IMR-90 (cell line): ENCODE results near the gene PKIG. TPM values are rescaled to one million over a fixed set of nuclear protein-coding genes. Genes with fewer than 3 reads are reported as not detected.

Source experiments
- ATAC-seq: fragments of 200-7000 bp; cut with Tn5 transposase; 2 replicates; pipeline ENCODE4 v1.9.1; 2020; ENCODE audit warnings: low read depth, mild to moderate bottlenecking, moderate library complexity
- BruUV-seq: library from RNA; stranded (reverse); fragments of 400-500 nt; replicated peaks from 2 replicates; lab custom pipeline; 2021; lab: Mats Ljungman, UMichigan
- CTCF ChIA-PET: fragments of 300-600 bp; formaldehyde crosslinking; extraction: SDS; loops from one replicate; lab custom pipeline; 2021; ENCODE audit warnings: antibody characterized with exemption; lab: Yijun Ruan, JAX
- POLR2A ChIA-PET: fragments of 300-600 bp; sonication (Branson Sonifier 250); formaldehyde crosslinking; loops from one replicate; lab custom pipeline; 2022; ENCODE audit warnings: antibody characterized with exemption; ENCODE audit not compliant: unreplicated experiment; lab: Charles Lee
- DNase-seq: peaks from one replicate; pipeline ENCODE4 v3.0.0; 2013
- H2AFZ ChIP-seq: replicated peaks from 2 replicates; pipeline ENCODE3; 2013; ENCODE audit warnings: low read length, mild to moderate bottlenecking; ENCODE audit not compliant: poor library complexity
- H2AK5ac ChIP-seq: 2 replicates; pipeline ENCODE4 v1.6.1; 2013; ENCODE audit warnings: low read depth, low read length, inconsistent platforms
- H2AK9ac ChIP-seq: replicated peaks from 2 replicates; pipeline ENCODE3; 2013; ENCODE audit warnings: mild to moderate bottlenecking, low read depth, low read length, moderate library complexity; ENCODE audit not compliant: poor library complexity
- H2BK120ac ChIP-seq: 2 replicates; pipeline ENCODE4 v1.6.1; 2013; ENCODE audit warnings: low read depth, low read length, inconsistent platforms
- H2BK15ac ChIP-seq: 3 replicates; pipeline ENCODE4 v1.6.1; 2013; ENCODE audit warnings: low read depth, low read length, inconsistent platforms
- H2BK20ac ChIP-seq: 2 replicates; pipeline ENCODE4 v1.6.1; 2013; ENCODE audit warnings: low read depth, mild to moderate bottlenecking, inconsistent platforms, low read length, moderate library complexity
- H2BK5ac ChIP-seq: 2 replicates; pipeline ENCODE4 v1.6.1; 2013; ENCODE audit warnings: mild to moderate bottlenecking, low read depth, low read length, inconsistent platforms; ENCODE audit not compliant: poor library complexity, severe bottlenecking
- H3K14ac ChIP-seq: replicated peaks from 2 replicates; pipeline ENCODE4 v1.6.1; 2013; ENCODE audit warnings: low read depth, low read length, inconsistent platforms
- H3K18ac ChIP-seq: 2 replicates; pipeline ENCODE4 v1.6.1; 2013; ENCODE audit warnings: low read depth, low read length, control low read depth
- H3K23ac ChIP-seq: 2 replicates; pipeline ENCODE4 v1.6.1; 2013; ENCODE audit warnings: low read depth, low read length, inconsistent platforms
- H3K27ac ChIP-seq: 2 replicates; pipeline ENCODE4 v1.5.1; 2013; ENCODE audit warnings: mild to moderate bottlenecking, control low read depth, low read length; ENCODE audit not compliant: insufficient read depth
- H3K27me3 ChIP-seq: 2 replicates; pipeline ENCODE4 v1.6.1; 2013; ENCODE audit warnings: low read length; ENCODE audit not compliant: control insufficient read depth, insufficient read depth
- H3K36me3 ChIP-seq: 2 replicates; pipeline ENCODE4 v1.6.1; 2013; ENCODE audit warnings: low read length, mixed read lengths; ENCODE audit not compliant: control insufficient read depth, insufficient read depth
- H3K4ac ChIP-seq: 2 replicates; pipeline ENCODE4 v1.6.1; 2013; ENCODE audit warnings: low read depth, low read length, inconsistent platforms
- H3K4me1 ChIP-seq: 2 replicates; pipeline ENCODE4 v1.6.1; 2013; ENCODE audit warnings: low read length, mixed read lengths; ENCODE audit not compliant: control insufficient read depth, insufficient read depth
- H3K4me2 ChIP-seq: 2 replicates; pipeline ENCODE4 v1.6.1; 2013; ENCODE audit warnings: low read depth, mild to moderate bottlenecking, control low read depth, low read length, moderate library complexity
- H3K4me3 ChIP-seq: 2 replicates; pipeline ENCODE4 v1.5.1; 2013; ENCODE audit warnings: low read depth, mild to moderate bottlenecking, control low read depth, low read length, moderate library complexity; ENCODE audit not compliant: insufficient read depth
- H3K56ac ChIP-seq: 2 replicates; pipeline ENCODE4 v1.6.1; 2013; ENCODE audit warnings: low read length, inconsistent platforms; ENCODE audit not compliant: insufficient read depth; ENCODE audit errors: extremely low read depth
- H3K79me1 ChIP-seq, 2 experiments: 2 replicates each; pipeline ENCODE4 v1.6.1; 2013; ENCODE audit warnings: low read length in 2 of 2, inconsistent platforms in 1 of 2, low read depth in 1 of 2
- H3K9ac ChIP-seq: 2 replicates; pipeline ENCODE4 v1.6.1; 2013; ENCODE audit warnings: low read depth, low read length, control low read depth
- H3K9me1 ChIP-seq: 2 replicates; pipeline ENCODE4 v1.6.1; 2013; ENCODE audit warnings: low read length, inconsistent platforms; ENCODE audit not compliant: insufficient read depth
- H3K9me3 ChIP-seq: 2 replicates; pipeline ENCODE4 v1.6.1; 2013; ENCODE audit warnings: low read length; ENCODE audit not compliant: control insufficient read depth, insufficient read depth
- H4K20me1 ChIP-seq: 2 replicates; pipeline ENCODE4 v1.6.1; 2013; ENCODE audit warnings: low read length, inconsistent platforms; ENCODE audit not compliant: insufficient read depth
- H4K5ac ChIP-seq: 2 replicates; pipeline ENCODE4 v1.6.1; 2013; ENCODE audit warnings: mild to moderate bottlenecking, low read depth, low read length, control low read depth
- H4K8ac ChIP-seq, 2 experiments: 2 replicates each; pipeline ENCODE4 v1.6.1; 2013; ENCODE audit warnings: low read depth in 2 of 2, low read length in 2 of 2, control low read depth in 1 of 2, inconsistent platforms in 1 of 2
- H4K91ac ChIP-seq: 2 replicates; pipeline ENCODE4 v1.6.1; 2013; ENCODE audit warnings: low read depth, low read length, inconsistent platforms; ENCODE audit not compliant: insufficient read depth
- BHLHE40 ChIP-seq: fragments of 150-350 bp; IDR thresholded peaks from 2 replicates; pipeline ENCODE4 v1.6.1; 2016; ENCODE audit warnings: mild to moderate bottlenecking, low read depth, low read length
- CEBPB ChIP-seq: IDR thresholded peaks from 2 replicates; pipeline ENCODE4 v1.6.1; 2012; ENCODE audit warnings: low read depth, low read length, improper control_type of control experiment
- CHD1 ChIP-seq: IDR thresholded peaks from 2 replicates; pipeline ENCODE4 v1.6.1; 2012; ENCODE audit warnings: low read depth, low read length, improper control_type of control experiment
- CTCF ChIP-seq: conservative IDR thresholded peaks from 2 replicates; pipeline ENCODE4 v1.5.1; 2012; ENCODE audit warnings: mild to moderate bottlenecking, low read depth, low read length, improper control_type of control experiment
- ELK1 ChIP-seq: fragments of 150-350 bp; IDR thresholded peaks from 2 replicates; pipeline ENCODE4 v1.6.1; 2016; ENCODE audit warnings: low read depth, mild to moderate bottlenecking, low read length, moderate library complexity, borderline replicate concordance
- FOS ChIP-seq: fragments of 150-350 bp; IDR thresholded peaks from 2 replicates; pipeline ENCODE4 v1.6.1; 2016; ENCODE audit warnings: low read depth, low read length
- MAFK ChIP-seq: IDR thresholded peaks from 2 replicates; pipeline ENCODE4 v1.6.1; 2012; ENCODE audit warnings: low read depth, low read length, improper control_type of control experiment
- MXI1 ChIP-seq: IDR thresholded peaks from 2 replicates; pipeline ENCODE4 v1.6.1; 2012; ENCODE audit warnings: low read depth, mild to moderate bottlenecking, low read length, moderate library complexity, borderline replicate concordance
- NFE2L2 ChIP-seq: fragments of 150-350 bp; IDR thresholded peaks from 2 replicates; pipeline ENCODE4 v1.6.1; 2016; ENCODE audit warnings: low read depth, mild to moderate bottlenecking, low read length
- POLR2A ChIP-seq: IDR thresholded peaks from 2 replicates; pipeline ENCODE4 v1.6.1; 2012; ENCODE audit warnings: mild to moderate bottlenecking, low read depth, low read length
- RAD21 ChIP-seq: IDR thresholded peaks from 2 replicates; pipeline ENCODE4 v1.6.1; 2012; ENCODE audit warnings: low read length, improper control_type of control experiment
- RCOR1 ChIP-seq: IDR thresholded peaks from 2 replicates; pipeline ENCODE4 v1.6.1; 2012; ENCODE audit warnings: mild to moderate bottlenecking, low read length, improper control_type of control experiment; ENCODE audit not compliant: insufficient replicate concordance
- RFX5 ChIP-seq: IDR thresholded peaks from 2 replicates; pipeline ENCODE4 v1.8.0; 2012; ENCODE audit warnings: low read depth, mild to moderate bottlenecking, low read length, moderate library complexity
- USF2 ChIP-seq: fragments of 150-350 bp; IDR thresholded peaks from 2 replicates; pipeline ENCODE4 v1.6.1; 2017; ENCODE audit warnings: mild to moderate bottlenecking, antibody characterized with exemption, low read length, low read depth
- WGBS, 2 experiments: methylation state at CpG; one replicate each; pipeline versions ENCODE4 v1.1.5 to v1.1.7; 2013; ENCODE audit warnings: missing lambda C conversion rate in 2 of 2; ENCODE audit not compliant: insufficient read length in 1 of 2; ENCODE audit errors: extremely low coverage in 2 of 2; 5-methylcytosine and 5-hydroxymethylcytosine counted together
- dilution Hi-C: fragments of 300-500 bp; cut with HindIII; formaldehyde crosslinking; loops from one replicate; pipeline ENCODE4 v1.14.3; 2018; ENCODE audit warnings: low sequenced_read_pairs; ENCODE audit not compliant: unreplicated experiment
- in situ Hi-C: fragments of 300-500 bp; cut with MboI; formaldehyde crosslinking; loops from 3 replicates; pipeline ENCODE4 v1.14.3; 2019; ENCODE audit warnings: low sequenced_read_pairs, inconsistent platforms, mixed read lengths
- intact Hi-C: fragments of 100-400 bp; cut with micrococcal nuclease; formaldehyde crosslinking; loops from 2 replicates; pipeline ENCODE4 v1.10.0; 2022
- polyA plus RNA-seq, 3 experiments: library from polyadenylated mRNA; depleted of rRNA; stranded (reverse); fragments of >200 nt; gene quantifications; 2 replicates each; pipeline ENCODE4 v1.2.3, GENCODE V29; 2012; ENCODE audit warnings: low replicate concordance in 1 of 3
- total RNA-seq: library from RNA; depleted of rRNA; stranded (reverse); fragments of >200 nt; gene quantifications from 2 replicates; pipeline ENCODE4 v1.2.3, GENCODE V29; 2012

The PKIG gene
- total and polyA plus RNA-seq, 2 of the 4 experiments (the other 2 are of a cell fraction): 78.3 to 89.6 TPM

- Histone ChIP-seq H3K9me1 (peaks cover 32% of the 10 kb centered on the region), H3K9me3 (no peaks in the 10 kb centered on the region), H3K27me3 (no peaks in the 10 kb centered on the region), H2BK15ac (no peak overlapping the region; the same call in 2 of the 3 replicates), H4K91ac (no peak overlapping the region), H3K4me1 (peaks cover 18% of the 10 kb centered on the region), H3K56ac (no peak overlapping the region), H3K18ac (no peak overlapping the region), H2AK5ac (peak overlapping the region; percentile 23; the same call in 1 of the 2 replicates), H4K8ac (no peak overlapping the region), H3K36me3 (peaks cover 11% of the 10 kb centered on the region), H2BK120ac (no peak overlapping the region), H3K4ac (no peak overlapping the region), H2AK9ac (no peak overlapping the region), H2BK20ac (no peak overlapping the region), H3K4me3 (no peak overlapping the region), H2AFZ (no peak overlapping the region), H4K20me1 (peaks cover 3% of the 10 kb centered on the region; the same call in 1 of the 2 replicates), H3K27ac (no peak overlapping the region), H3K23ac (peak overlapping the region; percentile 34; the same call in 1 of the 2 replicates), H2BK5ac (no peak overlapping the region), H3K79me1 (peaks cover 15 to 75% of the 10 kb centered on the region in 2 experiments; a peak in 3 of 4 replicates), H3K9ac (no peak overlapping the region), H3K14ac (peak overlapping the region; percentile 33), H3K4me2 (peak overlapping the region; percentile 11; the same call in 1 of the 2 replicates), H4K5ac (no peak overlapping the region)
- in situ Hi-C loops: no loop called here
- ATAC-seq (no peak), DNase-seq (no peak)
- ChIA-PET POLR2A (no interaction called here), CTCF (interaction anchor here (1.0 kb wide), 1 partner anchor 24 kb away, joined by 4 read pairs; no protein-coding TSS in a partner anchor)
- TF ChIP-seq FOS (no peak), POLR2A (no peak), CHD1 (no peak), CTCF (no peak), RFX5 (no peak), MXI1 (no peak), NFE2L2 (no peak), CEBPB (no peak), BHLHE40 (no peak), RCOR1 (no peak), RAD21 (no peak), USF2 (no peak), MAFK (no peak), ELK1 (no peak)
- no TSS peak for BruUV-seq
- 80% methylated on average over 1 of the region's 3 CpGs; no CpG with 5 or more reads in 1 of the 2 experiments for WGBS, 2 experiments
- dilution Hi-C loops: no loop called here
- intact Hi-C loops: no loop called here
Measured at GRCh38 chr20:44586289-44586911, 4.0 kb downstream of the PKIG start.
